Frontal cortex (tissue), 4 donors: ENCODE measurements around the gene DYRK4. TPM values are rescaled to one million over a fixed set of nuclear protein-coding genes. Genes with fewer than 3 reads are reported as not detected.

Experiments used
- DNase-seq, 2 donors: peaks; one replicate each; pipeline ENCODE4 v3.0.0; 2012; ENCODE audit warnings: low spot score in 2 of 2
- FAIRE-seq: peaks from 2 replicates; lab custom pipeline; 2012; peaks lifted over from hg19 to GRCh38; lab: Jason Lieb, UNC
- total RNA-seq: library from RNA; depleted of rRNA; stranded (reverse); fragments of >200 nt; gene quantifications from one replicate; pipeline ENCODE4 v1.2.3, GENCODE V29; 2014
- donor health status: control.
- donor health status: control.
- donor health status: control.

The DYRK4 gene
- total RNA-seq, 1 donor from 2014 or later = 17.9 TPM

DNA sequence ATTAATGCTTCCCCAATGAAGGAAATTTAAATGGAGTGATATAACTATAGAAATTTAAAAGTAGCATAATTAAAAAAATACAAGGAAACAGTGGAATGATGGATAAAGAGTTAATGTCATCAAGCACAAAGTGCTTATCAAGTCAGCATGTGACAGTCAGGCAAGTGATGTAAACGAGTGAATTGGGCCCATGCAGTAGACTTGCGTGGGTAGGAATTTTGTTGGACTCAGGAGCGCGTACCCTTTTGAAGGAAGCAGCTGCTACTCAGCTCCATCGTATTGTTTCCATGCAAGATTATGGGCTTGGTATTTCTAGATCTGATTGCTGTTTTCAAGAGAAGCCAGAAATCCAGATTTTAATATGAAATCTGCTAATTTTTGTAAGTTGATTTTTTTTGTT, 4.4 kb upstream of the DYRK4 start:
- FAIRE-seq = no peak
- no peak for DNase-seq

DNA sequence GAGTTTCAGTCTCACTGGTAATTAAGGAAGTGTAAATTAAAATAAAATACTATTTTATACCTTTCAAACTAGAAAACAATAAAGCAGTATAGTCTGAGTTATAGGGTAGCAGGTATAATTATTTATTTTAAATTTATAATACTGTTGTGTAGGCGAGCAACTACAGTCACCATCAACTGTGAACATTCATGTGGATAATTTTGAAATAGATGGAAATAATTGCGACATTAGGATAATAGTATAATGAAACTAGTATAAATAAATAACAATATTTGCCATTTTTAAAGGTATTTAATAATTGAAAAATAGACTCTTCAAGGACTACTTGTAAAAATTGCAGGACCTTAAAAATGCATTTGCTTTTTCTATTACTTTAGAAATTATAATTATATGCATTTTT, 3.8 kb upstream of the DYRK4 start:
- FAIRE-seq (no peak), DNase-seq (no peak)

DNA sequence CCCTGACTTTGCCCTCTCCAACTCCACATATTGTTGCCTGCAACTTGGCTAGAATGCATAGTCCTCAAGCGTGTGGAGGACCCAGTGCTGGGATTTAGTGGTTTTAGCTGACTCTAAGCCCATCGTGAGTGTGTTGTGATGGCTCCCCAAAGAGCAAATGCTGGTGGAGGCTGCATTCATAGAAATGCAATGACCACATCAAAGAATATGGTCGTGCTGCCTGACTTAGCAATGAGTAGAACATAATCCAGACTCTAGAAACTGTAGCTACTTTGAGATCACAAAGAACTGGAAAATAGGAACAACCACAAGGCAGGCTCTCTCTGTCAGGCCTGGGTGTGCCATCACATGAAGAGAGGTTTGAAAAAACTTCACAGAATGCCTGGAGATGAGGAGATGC, 1.3 kb downstream of the DYRK4 start:
- FAIRE-seq = no peak
- DNase-seq = no peak

- no peak for DNase-seq
- no peak for FAIRE-seq
These were observed 2.8 kb downstream of the DYRK4 start for GRCh38 chr12:4564818-4565217.

- FAIRE-seq (no peak), DNase-seq (no peak)
These were observed 4.5 kb downstream of the DYRK4 start for GRCh38 chr12:4566474-4566873.

- DNase-seq (no peak), FAIRE-seq (no peak)
These were observed 5.3 kb downstream of the DYRK4 start for GRCh38 chr12:4567073-4567881.

- FAIRE-seq (no peak), DNase-seq (no peak)
These were observed 7.3 kb downstream of the DYRK4 start for GRCh38 chr12:4569261-4569660.

DNA sequence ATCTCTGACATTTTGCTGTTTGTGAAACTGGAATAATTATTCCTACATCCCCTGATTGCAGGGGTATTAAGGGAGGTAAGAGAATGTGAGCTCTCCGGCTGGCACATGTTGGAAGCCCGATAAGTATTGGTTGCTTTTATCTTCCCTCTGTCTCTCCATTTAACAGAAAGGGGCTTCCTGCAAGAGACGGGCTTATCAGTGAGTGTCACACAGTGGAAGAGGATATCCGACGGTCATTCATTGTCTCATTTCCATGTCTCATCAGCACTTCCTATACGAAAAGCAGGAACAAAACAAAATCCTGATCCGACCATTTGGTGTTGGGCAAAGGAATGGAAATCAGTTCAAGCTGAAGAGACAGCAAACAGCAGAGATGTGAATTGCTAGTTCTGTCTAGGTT, 10.7 kb downstream of the DYRK4 start:
- DNase-seq = no peak
- no peak for FAIRE-seq

DNA sequence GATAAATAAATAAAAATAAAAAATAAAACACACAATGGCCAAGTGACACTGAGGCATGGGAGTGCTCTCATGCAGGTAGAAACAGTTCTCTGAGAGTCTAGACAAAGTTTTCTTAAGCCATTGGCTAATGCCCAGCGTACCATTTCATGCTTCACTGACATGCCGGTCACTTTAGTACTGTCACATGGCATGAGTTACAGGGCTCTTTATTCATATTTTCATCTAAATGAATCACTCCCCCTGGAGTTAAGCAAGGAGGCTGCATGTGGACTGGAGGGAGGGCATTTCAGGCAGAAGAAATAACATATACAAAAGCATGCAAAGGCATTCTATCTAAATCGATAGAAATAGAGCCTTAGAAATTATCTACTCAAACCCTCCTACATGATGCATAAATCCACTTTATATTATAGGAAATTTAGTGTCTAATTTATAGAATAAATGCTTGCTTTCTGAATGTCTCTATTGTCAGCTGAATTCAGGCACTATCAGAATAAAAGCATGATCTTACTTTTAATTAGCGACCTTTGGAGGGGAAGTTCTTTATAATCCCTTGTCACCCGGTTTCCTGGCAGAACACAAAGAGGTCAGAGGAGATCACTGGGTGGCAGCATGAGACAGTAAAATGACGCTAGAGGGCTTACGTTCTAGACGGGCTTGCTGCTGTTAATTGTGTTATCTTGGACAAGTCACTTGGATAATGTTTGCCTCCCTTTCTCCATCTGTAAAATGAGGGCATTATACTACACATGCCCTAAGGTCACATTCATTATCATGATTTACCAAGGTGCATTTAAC, 17.5 kb downstream of the DYRK4 start:
- no peak for FAIRE-seq
- no peak for DNase-seq

DNA sequence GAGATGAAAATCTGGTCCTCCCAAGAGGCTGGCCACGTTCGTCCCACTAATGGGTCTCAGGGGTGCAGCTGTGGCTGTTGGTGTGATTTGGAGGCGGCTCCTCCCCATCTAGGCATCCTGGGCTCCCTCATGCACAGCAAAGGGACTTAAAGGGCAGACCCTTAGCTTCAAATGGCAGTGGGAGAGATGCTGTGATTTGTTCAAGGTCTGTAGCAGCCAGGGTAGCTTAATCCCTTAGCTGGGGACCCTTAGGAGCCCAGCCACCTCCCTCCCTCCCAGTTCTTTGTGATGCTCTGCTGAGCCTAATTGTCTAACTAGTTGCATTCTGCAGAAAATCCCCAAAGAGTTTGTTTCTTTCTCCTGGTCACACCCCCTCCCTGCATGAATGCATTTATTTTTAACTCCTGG, 18.3 kb downstream of the DYRK4 start:
- FAIRE-seq (no peak), DNase-seq (no peak)

DNA sequence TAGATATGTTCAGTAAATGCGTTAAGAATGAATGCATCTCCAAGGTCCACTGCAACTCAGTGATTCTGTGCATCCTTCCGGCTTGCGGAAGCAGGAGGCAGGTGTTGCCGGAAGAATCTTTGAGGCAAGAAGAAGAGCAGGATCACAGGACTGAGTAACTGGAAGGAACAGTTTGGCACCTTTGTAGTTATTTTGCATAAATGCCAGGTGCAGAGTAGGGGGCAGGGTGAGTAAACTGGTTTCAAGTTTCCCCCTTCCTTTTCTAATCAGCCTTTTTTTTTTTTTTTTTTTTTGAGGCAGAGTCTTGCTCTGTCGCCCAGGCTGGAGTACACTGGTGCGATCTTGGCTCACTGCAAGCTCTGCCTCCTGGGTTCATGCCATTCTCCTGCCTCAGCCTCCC, 22.3 kb downstream of the DYRK4 start:
- FAIRE-seq (no peak), DNase-seq (no peak)

DNA sequence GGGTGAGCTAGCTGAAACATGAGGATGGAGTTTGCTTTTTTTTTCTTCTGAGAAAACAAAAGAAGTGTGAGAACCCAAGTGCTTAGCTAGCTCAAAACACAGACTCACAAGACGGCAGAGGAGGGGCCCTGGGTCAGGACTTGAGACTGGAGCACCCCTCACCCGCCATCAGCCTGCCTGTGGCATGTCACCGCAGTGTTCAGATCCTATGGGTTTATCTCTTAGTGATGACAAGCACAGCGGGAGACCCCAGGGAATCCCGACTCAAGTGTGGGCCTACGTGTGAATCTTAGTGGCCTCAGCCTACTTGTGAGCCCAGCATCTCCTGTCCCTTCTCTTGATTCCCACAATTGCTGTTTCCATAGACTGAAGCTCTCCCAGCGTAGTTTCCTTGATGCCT, 22.9 kb downstream of the DYRK4 start:
- DNase-seq (no peak), FAIRE-seq (no peak)

GRCh38 chr12:4586500-4586899, 24.5 kb downstream of the DYRK4 start:
- DNase-seq = no peak
- FAIRE-seq = no peak

GRCh38 chr12:4587108-4587507, 25.1 kb downstream of the DYRK4 start:
- no peak for FAIRE-seq
- no peak for DNase-seq

DNA sequence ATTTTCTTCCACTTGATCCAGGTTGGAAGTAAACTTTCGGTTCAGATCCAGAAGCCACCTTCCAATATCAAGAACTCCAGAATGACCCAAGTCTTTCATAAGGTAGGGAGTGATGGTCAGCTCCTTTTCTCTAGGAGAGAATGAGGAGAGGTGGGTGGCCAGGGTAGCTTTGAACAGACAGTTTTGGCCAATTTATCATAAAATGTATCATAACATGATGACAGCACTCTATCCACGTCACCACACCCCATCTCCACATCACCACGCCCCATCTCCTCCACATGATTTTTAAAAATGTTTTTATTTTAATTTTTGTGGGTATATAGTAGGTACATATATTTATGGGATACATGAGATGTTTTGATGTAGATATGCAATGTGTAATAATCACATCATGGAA, 26.9 kb downstream of the DYRK4 start:
- no peak for FAIRE-seq
- no peak for DNase-seq

- DNase-seq (no peak), FAIRE-seq (no peak)
These were observed 27.9 kb downstream of the DYRK4 start for GRCh38 chr12:4589941-4590340.

- no peak for FAIRE-seq
- no peak for DNase-seq
These were observed 29.2 kb downstream of the DYRK4 start for GRCh38 chr12:4591180-4591687.

- FAIRE-seq (no peak), DNase-seq (no peak)
These were observed 33.9 kb downstream of the DYRK4 start for GRCh38 chr12:4595881-4596280.

- DNase-seq = no peak
- FAIRE-seq = no peak
These were observed 41.4 kb downstream of the DYRK4 start for GRCh38 chr12:4603421-4603820.

DNA sequence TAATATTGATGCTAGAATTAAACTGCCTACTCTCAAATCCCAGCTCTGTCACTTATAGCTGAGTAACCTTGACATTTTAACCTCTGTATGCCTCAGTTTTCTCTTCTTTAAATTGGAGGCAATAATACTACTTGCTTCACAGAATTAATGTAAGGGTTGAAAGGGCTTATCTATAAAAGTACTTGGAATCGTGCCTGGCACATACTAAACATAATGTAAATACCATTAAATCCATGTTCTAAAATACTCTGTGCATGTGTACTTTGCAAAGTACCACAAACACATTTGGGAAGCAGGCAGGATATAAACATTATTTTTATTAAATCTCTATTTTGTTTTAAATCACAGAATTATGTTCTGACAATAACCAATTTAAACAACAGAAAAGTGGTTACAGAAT, 41.9 kb downstream of the DYRK4 start:
- DNase-seq = no peak
- no peak for FAIRE-seq

DNA sequence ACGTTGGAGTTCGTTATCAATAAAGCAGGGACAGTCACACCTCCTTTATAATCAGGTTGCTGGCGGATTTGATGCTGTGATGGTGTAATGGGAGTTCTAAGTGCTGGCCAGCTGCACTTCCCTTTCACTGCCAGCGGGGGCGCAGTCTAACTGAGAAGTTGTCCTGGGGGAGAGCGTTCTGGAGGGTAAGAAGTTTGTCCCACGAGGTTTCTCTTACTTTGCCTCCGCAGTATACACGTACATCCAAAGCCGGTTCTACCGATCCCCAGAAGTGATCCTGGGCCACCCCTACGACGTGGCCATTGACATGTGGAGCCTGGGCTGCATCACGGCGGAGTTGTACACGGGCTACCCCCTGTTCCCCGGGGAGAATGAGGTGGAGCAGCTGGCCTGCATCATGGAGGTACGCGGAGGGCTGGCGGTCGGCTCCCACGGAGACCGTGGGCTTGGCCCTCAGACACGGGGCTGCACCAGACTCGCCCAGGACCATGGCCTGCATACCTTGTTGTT, 42.7 kb downstream of the DYRK4 start:
- FAIRE-seq = peak; percentile 47
- DNase-seq = peak; percentile 41 to 70
